HEK293 (cell line): ENCODE measurements around the gene WBP1.
"Not testable (repeated sequence)": the region's sequence is repeated elsewhere in the genome, so short reads cannot be mapped to it uniquely, and the experiment has no call there.

Source experiments
- CTCF ChIA-PET: fragments of 350-600 bp; formaldehyde crosslinking; extraction: SDS; loops from one replicate; lab custom pipeline; 2021; ENCODE audit warnings: antibody characterized with exemption; lab: Yijun Ruan, JAX
- POLR2A ChIA-PET: fragments of 300-600 bp; formaldehyde crosslinking; extraction: SDS; loops from one replicate; lab custom pipeline; 2020; ENCODE audit warnings: antibody characterized with exemption, inconsistent platforms; lab: Yijun Ruan, JAX
- H3K27ac ChIP-seq: fragments of 200-500 bp; sonication (Bioruptor generic); 2 replicates; pipeline ENCODE4 v1.5.1; 2014; ENCODE audit warnings: low read depth, low read length, control low read depth, inconsistent platforms; ENCODE audit errors: extremely low read depth
- H3K36me3 ChIP-seq, 2 experiments: fragments of 200-500 bp in 1 of 2; sonication (Bioruptor generic) in 1 of 2; 1 replicate in 1 of 2; 2 replicates in 1 of 2; pipeline ENCODE4 v1.5.1; 2014 to 2017; ENCODE audit warnings: inconsistent platforms in 2 of 2, low read length in 2 of 2; ENCODE audit not compliant: control insufficient read depth in 2 of 2, insufficient read depth in 1 of 2
- H3K4me1 ChIP-seq: fragments of 200-500 bp; sonication (Bioruptor generic); 2 replicates; pipeline ENCODE4 v1.5.1; 2014; ENCODE audit warnings: mild to moderate bottlenecking, low read length, inconsistent platforms; ENCODE audit not compliant: control insufficient read depth, insufficient read depth
- H3K4me3 ChIP-seq: 2 replicates; pipeline ENCODE4 v1.5.1; 2011; ENCODE audit warnings: low read depth, mild to moderate bottlenecking, control low read depth, low read length, moderate library complexity
- H3K9me3 ChIP-seq: fragments of 200-500 bp; sonication (Bioruptor generic); 2 replicates; pipeline ENCODE4 v1.5.1; 2014; ENCODE audit warnings: low read depth, low read length, inconsistent platforms; ENCODE audit not compliant: control insufficient read depth, insufficient read depth
- CTCF ChIP-seq: fragments of 450-650 bp; formaldehyde crosslinking; IDR thresholded peaks from 2 replicates; pipeline ENCODE4 v1.5.1; 2016; ENCODE audit warnings: missing biosample characterization, missing genetic modification characterization
- HIC1 ChIP-seq: fragments of 450-650 bp; formaldehyde crosslinking; IDR thresholded peaks from 2 replicates; pipeline ENCODE4 v1.5.1; 2016; ENCODE audit warnings: missing biosample characterization, missing genetic modification characterization
- PRDM10 ChIP-seq: fragments of 450-650 bp; formaldehyde crosslinking; IDR thresholded peaks from 2 replicates; pipeline ENCODE4 v1.5.1; 2016; ENCODE audit warnings: missing biosample characterization, missing genetic modification characterization
- SCRT2 ChIP-seq: fragments of 450-650 bp; formaldehyde crosslinking; IDR thresholded peaks from 2 replicates; pipeline ENCODE4 v1.5.1; 2016; ENCODE audit warnings: missing biosample characterization, missing genetic modification characterization
- TSHZ1 ChIP-seq: fragments of 450-650 bp; formaldehyde crosslinking; IDR thresholded peaks from 2 replicates; pipeline ENCODE4 v1.5.1; 2016; ENCODE audit warnings: missing biosample characterization, missing genetic modification characterization, borderline replicate concordance
- ZNF133 ChIP-seq: fragments of 450-650 bp; formaldehyde crosslinking; IDR thresholded peaks from 2 replicates; pipeline ENCODE4 v1.5.1; 2016; ENCODE audit warnings: missing biosample characterization, missing genetic modification characterization
- ZNF335 ChIP-seq: fragments of 450-650 bp; formaldehyde crosslinking; conservative IDR thresholded peaks from 2 replicates; pipeline ENCODE4 v1.5.1; 2016; ENCODE audit warnings: missing biosample characterization, missing genetic modification characterization
- ZNF596 ChIP-seq: fragments of 450-650 bp; IDR thresholded peaks from 2 replicates; pipeline ENCODE4 v1.5.0; 2018; ENCODE audit warnings: missing biosample characterization, mild to moderate bottlenecking, missing genetic modification characterization, moderate library complexity
- ZNF600 ChIP-seq: fragments of 450-650 bp; formaldehyde crosslinking; IDR thresholded peaks from 2 replicates; pipeline ENCODE4 v1.5.1; 2016; ENCODE audit warnings: missing biosample characterization, missing genetic modification characterization
- ZNF701 ChIP-seq: fragments of 450-650 bp; formaldehyde crosslinking; IDR thresholded peaks from 2 replicates; pipeline ENCODE4 v1.5.1; 2016; ENCODE audit warnings: missing biosample characterization, missing genetic modification characterization

Gene WBP1

GRCh38 chr2:74459503-74460118 is 1.4 kb downstream of the WBP1 start:
- CTCF ChIA-PET = interaction anchor here (1.0 kb wide), 1 partner anchor 67 kb away, joined by 3 read pairs; no protein-coding TSS in a partner anchor
- not testable (repeated sequence) for H3K4me1 ChIP-seq
- H3K4me3 ChIP-seq = peak overlapping the region; percentile 82
- POLR2A ChIA-PET = interaction anchor here (0.5 to 3.8 kb wide), 11 partner anchors 9 to 130 kb away, joined by 3 to 44 read pairs (median 4); partner anchors contain the start of genes AUP1, CCDC142, HTRA2 and LOXL3
- TF ChIP-seq PRDM10 (tag by site-specific recombination) = peak; percentile 59
- peak; percentile 43; the same call in 1 of the 2 replicates for TF ChIP-seq SCRT2 (tag by site-specific recombination)
- 0 out of 2 replicates have a peak, but pooled peaks have one; percentile 52 for TF ChIP-seq ZNF600
- TF ChIP-seq, all 188 proteins: peak for 3; not testable (repeated sequence) for 185
- 0 out of 2 replicates have a peak overlapping the region, but pooled peaks have one; percentile 6 for H3K27ac ChIP-seq
- peaks cover 0 to 35% of the 10 kb centered on the region in 2 experiments; a peak in 1 of 3 replicates for H3K36me3 ChIP-seq
- not testable (repeated sequence) for H3K9me3 ChIP-seq

GRCh38 chr2:74460187-74460586 is 1.9 kb downstream of the WBP1 start:
- not testable (repeated sequence) for H3K9me3 ChIP-seq, H3K4me1 ChIP-seq, H3K27ac ChIP-seq, H3K4me3 ChIP-seq
- POLR2A ChIA-PET = interaction anchor here (1.4 to 2.6 kb wide), 6 partner anchors 9 to 130 kb away, joined by 3 to 40 read pairs (median 8); partner anchors contain the start of genes AUP1, HTRA2 and MRPL53
- CTCF ChIA-PET = interaction anchor here (1.0 kb wide), 1 partner anchor 68 kb away, joined by 3 read pairs; no protein-coding TSS in a partner anchor
- H3K36me3 ChIP-seq = peaks cover 0 to 35% of the 10 kb centered on the region in 2 experiments; a peak in 1 of 3 replicates

- H3K27ac ChIP-seq = no peak overlapping the region
- ChIA-PET CTCF (interaction anchor here (0.5 to 0.9 kb wide), 2 partner anchors 11 to 25 kb away, joined by 3 to 6 read pairs; partner anchors contain the start of gene MRPL53), POLR2A (interaction anchor here (0.8 to 2.2 kb wide), 3 partner anchors 11 to 21 kb away, joined by 3 to 13 read pairs (median 3); partner anchors contain the start of genes CCDC142 and MRPL53)
- TF ChIP-seq ZNF335 (no peak), ZNF596 (tag by site-specific recombination) (no peak), HIC1 (tag by site-specific recombination) (peak; percentile 23; the same call in 1 of the 2 replicates), ZNF701 (tag by site-specific recombination) (no peak), ZNF133 (tag by site-specific recombination) (no peak), TSHZ1 (tag by site-specific recombination) (no peak), CTCF (tag by site-specific recombination) (peak; percentile 48)
- no peak overlapping the region for H3K4me3 ChIP-seq
- no peaks in the 10 kb centered on the region for H3K9me3 ChIP-seq
- peaks cover 0 to 31% of the 10 kb centered on the region in 2 experiments; a peak in 1 of 3 replicates for H3K36me3 ChIP-seq
- H3K4me1 ChIP-seq = peaks cover 5% of the 10 kb centered on the region
Observed at GRCh38 chr2:74461187-74462053, 3.2 kb downstream of the WBP1 start.
